HEK293T (cell line): ENCODE results near the gene RARA.

ENCODE experiments used
- CTCF ChIA-PET: fragments of 350-600 bp; formaldehyde crosslinking; extraction: SDS; loops from one replicate; lab custom pipeline; 2021; ENCODE audit warnings: antibody characterized with exemption, inconsistent platforms; lab: Yijun Ruan, JAX
- POLR2A ChIA-PET: fragments of 350-600 bp; formaldehyde crosslinking; extraction: SDS; loops from one replicate; lab custom pipeline; 2020; ENCODE audit warnings: antibody characterized with exemption, inconsistent platforms; lab: Yijun Ruan, JAX
- DNase-seq: peaks from one replicate; pipeline ENCODE4 v3.0.0; 2012; ENCODE audit warnings: mixed read lengths; ENCODE audit errors: extremely low spot score
- ARNT ChIP-seq: fragments of 450-650 bp; IDR thresholded peaks from 2 replicates; pipeline ENCODE4 v1.6.1; 2017; ENCODE audit warnings: mild to moderate bottlenecking
- BHLHE40 ChIP-seq: fragments of 450-650 bp; IDR thresholded peaks from 2 replicates; pipeline ENCODE4 v1.6.1; 2016; ENCODE audit warnings: mild to moderate bottlenecking, moderate library complexity, borderline replicate concordance
- CTBP1 ChIP-seq: fragments of 450-650 bp; IDR thresholded peaks from 2 replicates; pipeline ENCODE4 v1.6.1; 2016; ENCODE audit warnings: borderline replicate concordance
- ELF4 ChIP-seq: fragments of 450-650 bp; IDR thresholded peaks from 2 replicates; pipeline ENCODE4 v1.6.1; 2017; ENCODE audit warnings: antibody characterized with exemption
- FOXA1 ChIP-seq: fragments of 450-650 bp; IDR thresholded peaks from 2 replicates; pipeline ENCODE4 v1.6.1; 2016; ENCODE audit warnings: mild to moderate bottlenecking
- FOXK2 ChIP-seq: fragments of 450-650 bp; IDR thresholded peaks from 2 replicates; pipeline ENCODE4 v1.6.1; 2016; ENCODE audit warnings: mild to moderate bottlenecking
- FOXM1 ChIP-seq: fragments of 450-650 bp; IDR thresholded peaks from 2 replicates; pipeline ENCODE4 v1.6.1; 2017; ENCODE audit warnings: mild to moderate bottlenecking, borderline replicate concordance
- HDGF ChIP-seq: fragments of 450-650 bp; IDR thresholded peaks from 2 replicates; pipeline ENCODE4 v1.6.1; 2017; ENCODE audit warnings: antibody characterized with exemption, borderline replicate concordance
- L3MBTL2 ChIP-seq: fragments of 450-650 bp; conservative IDR thresholded peaks from 2 replicates; pipeline ENCODE4 v1.6.1; 2016; ENCODE audit warnings: mild to moderate bottlenecking
- LEF1 ChIP-seq: fragments of 450-650 bp; IDR thresholded peaks from 2 replicates; pipeline ENCODE4 v1.6.1; 2017; ENCODE audit warnings: mild to moderate bottlenecking, borderline replicate concordance
- NFRKB ChIP-seq: fragments of 450-650 bp; IDR thresholded peaks from 2 replicates; pipeline ENCODE4 v1.6.1; 2016; ENCODE audit warnings: mild to moderate bottlenecking, moderate library complexity
- SP1 ChIP-seq: fragments of 450-650 bp; IDR thresholded peaks from 2 replicates; pipeline ENCODE4 v1.6.1; 2017
- SUZ12 ChIP-seq: fragments of 450-650 bp; IDR thresholded peaks from 2 replicates; pipeline ENCODE4 v1.6.1; 2016; ENCODE audit warnings: mild to moderate bottlenecking
- TARDBP ChIP-seq: fragments of 450-650 bp; IDR thresholded peaks from 2 replicates; pipeline ENCODE4 v1.6.1; 2016
- ZNF384 ChIP-seq: fragments of 450-650 bp; IDR thresholded peaks from 2 replicates; pipeline ENCODE4 v1.6.1; 2016
- TF ChIP-seq, protein P1 (sequence below): fragments of 450-650 bp; IDR thresholded peaks from 2 replicates; pipeline ENCODE4 v1.6.1; 2016

Gene RARA

GRCh38 chr17:40350689-40351358, 41.8 kb downstream of the RARA start:
- no peak for TF ChIP-seq FOXA1
- TF ChIP-seq BHLHE40 = no peak
- CTCF ChIA-PET = interaction anchor here (1.3 kb wide), 1 partner anchor 48 kb away, joined by 3 read pairs; no protein-coding TSS in a partner anchor
- POLR2A ChIA-PET = no interaction called here
- DNase-seq = no peak

GRCh38 chr17:40351359-40352236, 42.6 kb downstream of the RARA start:
- DNase-seq = no peak
- ChIA-PET CTCF (interaction anchor here (1.3 kb wide), 1 partner anchor 48 kb away, joined by 3 read pairs; no protein-coding TSS in a partner anchor), POLR2A (interaction anchor here (1.1 to 1.5 kb wide), 3 partner anchors 8 to 50 kb away, joined by 3 to 4 read pairs (median 3); no protein-coding TSS in a partner anchor)
- no peak for TF ChIP-seq SUZ12
- TF ChIP-seq CTBP1 = no peak
- TF ChIP-seq ZNF384 = no peak
- TF ChIP-seq FOXM1 = no peak
- no peak for TF ChIP-seq BHLHE40
- no peak for TF ChIP-seq SP1
- TF ChIP-seq ARNT = no peak
- TF ChIP-seq HDGF = no peak
- TF ChIP-seq FOXK2 = no peak
- TF ChIP-seq NFRKB = no peak
- TF ChIP-seq ELF4 = no peak
- TF ChIP-seq FOXA1 = no peak
- TF ChIP-seq TARDBP = no peak
- TF ChIP-seq, protein P1, sequence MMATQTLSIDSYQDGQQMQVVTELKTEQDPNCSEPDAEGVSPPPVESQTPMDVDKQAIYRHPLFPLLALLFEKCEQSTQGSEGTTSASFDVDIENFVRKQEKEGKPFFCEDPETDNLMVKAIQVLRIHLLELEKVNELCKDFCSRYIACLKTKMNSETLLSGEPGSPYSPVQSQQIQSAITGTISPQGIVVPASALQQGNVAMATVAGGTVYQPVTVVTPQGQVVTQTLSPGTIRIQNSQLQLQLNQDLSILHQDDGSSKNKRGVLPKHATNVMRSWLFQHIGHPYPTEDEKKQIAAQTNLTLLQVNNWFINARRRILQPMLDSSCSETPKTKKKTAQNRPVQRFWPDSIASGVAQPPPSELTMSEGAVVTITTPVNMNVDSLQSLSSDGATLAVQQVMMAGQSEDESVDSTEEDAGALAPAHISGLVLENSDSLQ = no peak
- no peak for TF ChIP-seq L3MBTL2
- TF ChIP-seq LEF1 = no peak

GRCh38 chr17:40352237-40352778, 43.3 kb downstream of the RARA start:
- ChIA-PET CTCF (interaction anchor here (1.3 kb wide), 1 partner anchor 49 kb away, joined by 3 read pairs; no protein-coding TSS in a partner anchor), POLR2A (interaction anchor here (1.1 to 1.5 kb wide), 3 partner anchors 9 to 51 kb away, joined by 3 to 4 read pairs (median 3); no protein-coding TSS in a partner anchor)
- no peak for DNase-seq
- no peak for TF ChIP-seq FOXK2

GRCh38 chr17:40352779-40353394, 43.9 kb downstream of the RARA start:
- TF ChIP-seq LEF1 (no peak), SUZ12 (no peak)
- TF ChIP-seq, protein P1 = no peak
- POLR2A ChIA-PET = interaction anchor here (1.0 to 1.5 kb wide), 3 partner anchors 9 to 46 kb away, joined by 3 to 6 read pairs (median 4); no protein-coding TSS in a partner anchor
- DNase-seq = no peak
- CTCF ChIA-PET = interaction anchor here (1.1 kb wide), 1 partner anchor 123 kb away, joined by 3 read pairs; no protein-coding TSS in a partner anchor

GRCh38 chr17:40354221-40355122, 45.5 kb downstream of the RARA start:
- TF ChIP-seq L3MBTL2 (no peak), TARDBP (no peak), FOXK2 (no peak), CTBP1 (no peak), LEF1 (no peak), FOXA1 (no peak), SUZ12 (no peak), SP1 (no peak), FOXM1 (no peak), ARNT (no peak), HDGF (no peak), BHLHE40 (no peak), ZNF384 (no peak), ELF4 (no peak), NFRKB (no peak)
- TF ChIP-seq, protein P1 = no peak
- POLR2A ChIA-PET = interaction anchor here (1.1 to 1.6 kb wide), 4 partner anchors 50 to 55 kb away, joined by 3 to 8 read pairs (median 4); no protein-coding TSS in a partner anchor
- CTCF ChIA-PET = interaction anchor here (0.5 to 2.3 kb wide), 18 partner anchors 9 to 205 kb away, joined by 3 to 31 read pairs (median 3); partner anchors contain the start of gene RARA
- no peak for DNase-seq
